ENCODE measurements around the gene CLMN.
"Not testable (repeated sequence)": the region's sequence is repeated elsewhere in the genome, so short reads cannot be mapped to it uniquely, and the experiment has no call there.

CLMN gene

GRCh38 chr14:95143808-95144620 is 175.7 kb downstream of the CLMN start:
- H3K36me3 Mint-ChIP-seq (ENCODE audit: low read depth): peaks cover 27% of the 10 kb centered on the region
- H3K4me1 Mint-ChIP-seq (ENCODE audit: low read depth): peaks cover 31% of the 10 kb centered on the region
- H3K27me3 Mint-ChIP-seq (ENCODE audit: low read depth): no peaks in the 10 kb centered on the region
- H3K4me3 Mint-ChIP-seq: no peak overlapping the region
- H3K27ac Mint-ChIP-seq: no peak overlapping the region
- peaks cover 20% of the 10 kb centered on the region for H3K9me3 Mint-ChIP-seq

DNA sequence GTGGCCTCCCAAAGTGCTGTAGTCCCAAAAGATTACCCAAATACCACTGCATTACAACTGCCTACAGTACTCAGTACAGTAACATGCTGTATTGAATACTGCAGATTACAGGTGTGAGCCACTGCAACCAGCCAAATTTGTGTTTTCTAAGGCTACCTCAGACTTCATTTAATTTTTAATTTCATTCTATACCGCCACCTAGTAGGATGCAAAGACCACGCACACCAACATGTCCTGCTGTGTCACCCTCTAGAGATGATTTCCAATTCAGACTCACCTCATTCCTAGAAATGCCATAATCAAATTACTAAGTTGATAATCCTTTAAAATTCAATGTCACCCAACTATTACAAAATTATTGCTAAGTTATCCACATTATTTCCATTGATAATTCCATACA is 177.5 kb downstream of the CLMN start:
- H3K4me1 Mint-ChIP-seq (ENCODE audit: low read depth): peaks cover 38% of the 10 kb centered on the region
- peaks cover 21% of the 10 kb centered on the region for H3K36me3 Mint-ChIP-seq (ENCODE audit: low read depth)
- H3K9me3 Mint-ChIP-seq: peaks cover 20% of the 10 kb centered on the region
- no peak overlapping the region for H3K27ac Mint-ChIP-seq
- no peak overlapping the region for H3K4me3 Mint-ChIP-seq
- no peaks in the 10 kb centered on the region for H3K27me3 Mint-ChIP-seq (ENCODE audit: low read depth)

- H3K4me3 Mint-ChIP-seq: no peak overlapping the region
- peaks cover 20% of the 10 kb centered on the region for H3K36me3 Mint-ChIP-seq (ENCODE audit: low read depth)
- H3K9me3 Mint-ChIP-seq: peaks cover 18% of the 10 kb centered on the region
- H3K27ac Mint-ChIP-seq: no peak overlapping the region
- no peaks in the 10 kb centered on the region for H3K27me3 Mint-ChIP-seq (ENCODE audit: low read depth)
- peaks cover 40% of the 10 kb centered on the region for H3K4me1 Mint-ChIP-seq (ENCODE audit: low read depth)
Observed at GRCh38 chr14:95141684-95142083, 178.0 kb downstream of the CLMN start.

- H3K4me3 Mint-ChIP-seq: no peak overlapping the region
Observed at GRCh38 chr14:95140060-95140858, 179.4 kb downstream of the CLMN start.

GRCh38 chr14:95138876-95139275 is 180.8 kb downstream of the CLMN start:
- Mint-ChIP-seq H3K4me3 (no peak overlapping the region), H3K27me3 (ENCODE audit: low read depth) (no peaks in the 10 kb centered on the region), H3K9me3 (no peaks in the 10 kb centered on the region), H3K27ac (no peak overlapping the region), H3K4me1 (ENCODE audit: low read depth) (peaks cover 43% of the 10 kb centered on the region), H3K36me3 (ENCODE audit: low read depth) (peaks cover 9% of the 10 kb centered on the region)

More at GRCh38 chr14:95140060-95140858, 179.4 kb downstream of the CLMN start:
- Mint-ChIP-seq H3K4me1 (ENCODE audit: low read depth) (peaks cover 36% of the 10 kb centered on the region), H3K27ac (no peak overlapping the region), H3K27me3 (ENCODE audit: low read depth) (no peaks in the 10 kb centered on the region), H3K9me3 (peaks cover 8% of the 10 kb centered on the region), H3K36me3 (ENCODE audit: low read depth) (peaks cover 11% of the 10 kb centered on the region)

DNA sequence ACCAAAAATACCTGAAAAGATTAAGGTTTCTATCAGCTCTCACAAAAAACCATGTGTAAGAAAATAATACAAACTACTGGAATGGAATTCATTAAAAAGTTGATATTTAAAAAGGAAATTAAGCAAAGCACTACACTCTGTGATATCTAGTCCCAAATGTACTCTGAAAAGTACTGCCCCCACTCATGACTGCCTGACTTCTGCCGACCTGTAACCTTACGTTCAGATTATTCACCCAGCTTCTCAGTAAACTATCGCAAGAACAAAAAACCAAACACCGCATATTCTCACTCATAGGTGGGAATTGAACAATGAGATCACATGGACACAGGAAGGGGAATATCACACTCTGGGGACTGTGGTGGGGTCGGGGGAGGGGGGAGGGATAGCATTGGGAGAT is 181.3 kb downstream of the CLMN start:
- not testable (repeated sequence) for H3K4me3 Mint-ChIP-seq; H3K9me3 Mint-ChIP-seq; H3K36me3 Mint-ChIP-seq (ENCODE audit: low read depth); H3K27ac Mint-ChIP-seq; H3K27me3 Mint-ChIP-seq (ENCODE audit: low read depth)
- H3K4me1 Mint-ChIP-seq (ENCODE audit: low read depth): peaks cover 39% of the 10 kb centered on the region

- H3K27ac Mint-ChIP-seq: no peak overlapping the region
- H3K9me3 Mint-ChIP-seq: no peaks in the 10 kb centered on the region
- no peak overlapping the region for H3K4me3 Mint-ChIP-seq
- H3K4me1 Mint-ChIP-seq (ENCODE audit: low read depth): peaks cover 36% of the 10 kb centered on the region
- peaks cover 11% of the 10 kb centered on the region for H3K36me3 Mint-ChIP-seq (ENCODE audit: low read depth)
- H3K27me3 Mint-ChIP-seq (ENCODE audit: low read depth): no peaks in the 10 kb centered on the region
Observed at GRCh38 chr14:95137804-95138167, 181.9 kb downstream of the CLMN start.

- H3K36me3 Mint-ChIP-seq (ENCODE audit: low read depth): peaks cover 15% of the 10 kb centered on the region
- H3K4me3 Mint-ChIP-seq: no peak overlapping the region
- H3K27ac Mint-ChIP-seq: no peak overlapping the region
Observed at GRCh38 chr14:95137164-95137803, 182.4 kb downstream of the CLMN start.

DNA sequence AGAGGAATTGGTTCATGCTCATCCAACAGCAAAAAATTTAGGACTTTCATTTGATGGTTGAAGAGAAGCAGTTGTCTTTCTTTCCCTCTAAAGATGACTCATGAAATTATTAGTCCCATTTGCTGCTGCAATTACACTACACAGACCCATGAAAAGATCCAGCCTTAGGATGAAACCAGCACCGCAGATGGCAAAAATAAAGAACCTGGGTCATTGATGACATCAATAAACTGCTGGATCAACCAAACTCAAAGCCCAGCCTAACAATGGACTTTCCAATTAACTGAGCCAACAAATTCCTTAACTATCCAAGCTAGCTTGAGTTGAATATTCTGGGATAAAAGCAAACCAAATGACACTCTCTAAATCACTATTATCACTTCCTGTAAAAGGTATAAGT is 183.1 kb downstream of the CLMN start:
- Mint-ChIP-seq H3K36me3 (ENCODE audit: low read depth) (peaks cover 15% of the 10 kb centered on the region), H3K4me3 (no peak overlapping the region), H3K27me3 (ENCODE audit: low read depth) (no peaks in the 10 kb centered on the region), H3K4me1 (ENCODE audit: low read depth) (peaks cover 35% of the 10 kb centered on the region), H3K9me3 (no peaks in the 10 kb centered on the region), H3K27ac (no peak overlapping the region)

More at GRCh38 chr14:95137164-95137803, 182.4 kb downstream of the CLMN start:
- H3K4me1 Mint-ChIP-seq (ENCODE audit: low read depth): peaks cover 35% of the 10 kb centered on the region
- H3K9me3 Mint-ChIP-seq: no peaks in the 10 kb centered on the region
- H3K27me3 Mint-ChIP-seq (ENCODE audit: low read depth): no peaks in the 10 kb centered on the region

DNA sequence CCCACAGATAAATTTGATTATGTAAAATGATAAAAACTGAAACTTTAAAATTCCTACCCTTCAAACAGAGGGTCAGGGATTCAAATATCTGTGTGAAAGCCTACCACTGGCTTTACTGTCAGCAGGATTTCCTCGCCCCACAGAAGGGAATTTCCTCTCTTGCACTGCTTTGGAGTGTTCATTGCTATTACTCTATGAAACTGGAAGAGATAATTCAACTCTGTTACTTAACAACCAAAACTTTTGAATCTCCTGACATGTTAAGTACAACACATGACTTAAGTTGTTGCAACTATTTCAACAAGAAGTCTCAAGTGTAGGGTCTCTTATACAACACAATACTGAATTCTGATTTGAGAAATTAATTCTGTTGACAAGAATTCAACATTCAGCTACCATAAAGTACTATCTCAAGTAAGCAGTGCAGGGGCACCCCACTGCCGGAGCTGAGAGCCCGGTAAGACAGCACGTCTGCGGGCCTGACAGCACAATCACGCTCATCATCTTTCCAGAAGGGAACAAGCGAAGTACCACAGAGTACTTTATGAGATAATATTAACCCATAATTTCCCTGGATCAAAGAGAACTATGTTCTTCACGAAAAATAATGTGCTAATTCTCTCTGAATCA is 185.3 kb downstream of the CLMN start:
- Mint-ChIP-seq H3K36me3 (ENCODE audit: low read depth) (peaks cover 17% of the 10 kb centered on the region), H3K4me3 (no peak overlapping the region), H3K27ac (no peak overlapping the region), H3K27me3 (ENCODE audit: low read depth) (no peaks in the 10 kb centered on the region), H3K9me3 (no peaks in the 10 kb centered on the region), H3K4me1 (ENCODE audit: low read depth) (peaks cover 26% of the 10 kb centered on the region)

- H3K9me3 Mint-ChIP-seq: no peaks in the 10 kb centered on the region
- no peaks in the 10 kb centered on the region for H3K27me3 Mint-ChIP-seq (ENCODE audit: low read depth)
- no peak overlapping the region for H3K27ac Mint-ChIP-seq
- H3K4me1 Mint-ChIP-seq (ENCODE audit: low read depth): peaks cover 26% of the 10 kb centered on the region
- no peak overlapping the region for H3K4me3 Mint-ChIP-seq
- H3K36me3 Mint-ChIP-seq (ENCODE audit: low read depth): peaks cover 27% of the 10 kb centered on the region
Observed at GRCh38 chr14:95133282-95133681, 186.4 kb downstream of the CLMN start.

DNA sequence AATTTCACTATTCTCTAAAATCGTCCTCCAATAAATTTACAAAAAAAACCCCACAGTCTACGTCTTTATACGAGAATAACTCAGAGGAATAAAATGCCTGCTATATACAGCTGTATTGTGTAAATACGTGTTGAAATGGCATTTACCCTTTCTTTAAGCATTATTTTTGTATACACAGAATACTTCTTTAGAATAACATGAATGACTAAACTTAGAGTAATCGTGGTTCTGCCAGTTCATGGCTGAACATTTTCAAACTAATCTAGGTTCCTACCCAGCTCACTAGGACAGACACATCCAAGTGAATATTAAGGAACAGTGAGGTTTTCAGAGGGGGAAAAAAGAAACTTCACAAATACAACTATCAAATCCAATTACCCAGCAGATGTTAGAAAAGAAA is 186.9 kb downstream of the CLMN start:
- Mint-ChIP-seq H3K27me3 (ENCODE audit: low read depth) (no peaks in the 10 kb centered on the region), H3K27ac (no peak overlapping the region), H3K4me1 (ENCODE audit: low read depth) (peaks cover 23% of the 10 kb centered on the region), H3K9me3 (no peaks in the 10 kb centered on the region), H3K4me3 (no peak overlapping the region), H3K36me3 (ENCODE audit: low read depth) (peaks cover 31% of the 10 kb centered on the region)
